GM19395 (cell line): ENCODE measurements around the gene EYA4.

Experiments
- ATAC-seq: cut with Tn5 transposase; IDR thresholded peaks from one replicate; pipeline ENCODE4 v1.9.1; 2021; ENCODE audit warnings: mild to moderate bottlenecking, moderate library complexity; ENCODE audit not compliant: unreplicated experiment

Gene EYA4

GRCh38 chr6:133241086-133241900 is at the start of gene EYA4:
TSS of gene EYA4 (plus strand) at chr6:133241357. CDS start at chr6:133274781, 33,424 bp downstream.
- no peak for ATAC-seq

- no peak for ATAC-seq
Measured at GRCh38 chr6:133193396-133193795, 47.8 kb upstream of the EYA4 start.

GRCh38 chr6:133198725-133199124 is 42.4 kb upstream of the EYA4 start:
- ATAC-seq = no peak

GRCh38 chr6:133201231-133201630 is 39.9 kb upstream of the EYA4 start:
- ATAC-seq = no peak

- ATAC-seq = no peak
Measured at GRCh38 chr6:133202610-133203343, 38.4 kb upstream of the EYA4 start.

- no peak for ATAC-seq
Measured at GRCh38 chr6:133203344-133203697, 37.8 kb upstream of the EYA4 start.

GRCh38 chr6:133205304-133205703 is 35.9 kb upstream of the EYA4 start:
- no peak for ATAC-seq

- ATAC-seq = no peak
Measured at GRCh38 chr6:133206942-133207341, 34.2 kb upstream of the EYA4 start.

- no peak for ATAC-seq
Measured at GRCh38 chr6:133207754-133208153, 33.4 kb upstream of the EYA4 start.

- no peak for ATAC-seq
Measured at GRCh38 chr6:133208183-133208755, 32.9 kb upstream of the EYA4 start.

- no peak for ATAC-seq
Measured at GRCh38 chr6:133214267-133214666, 26.9 kb upstream of the EYA4 start.

- ATAC-seq = no peak
Measured at GRCh38 chr6:133218852-133219251, 22.3 kb upstream of the EYA4 start.

- no peak for ATAC-seq
Measured at GRCh38 chr6:133223452-133224029, 17.6 kb upstream of the EYA4 start.

GRCh38 chr6:133225560-133225959 is 15.6 kb upstream of the EYA4 start:
- ATAC-seq = no peak

GRCh38 chr6:133227344-133227743 is 13.8 kb upstream of the EYA4 start:
- ATAC-seq = no peak

GRCh38 chr6:133230052-133230451 is 11.1 kb upstream of the EYA4 start:
- ATAC-seq = no peak

- ATAC-seq = no peak
Measured at GRCh38 chr6:133235221-133235620, 5.9 kb upstream of the EYA4 start.

- no peak for ATAC-seq
Measured at GRCh38 chr6:133236932-133237331, 4.2 kb upstream of the EYA4 start.

- ATAC-seq = no peak
Measured at GRCh38 chr6:133240511-133241085, 559 bp upstream of the EYA4 start.

GRCh38 chr6:133241901-133242636 is 912 bp downstream of the EYA4 start:
- ATAC-seq = no peak
